ENCODE data around the gene COASY. TPM values are rescaled to one million over a fixed set of nuclear protein-coding genes. Genes with fewer than 3 reads are reported as not detected.

The COASY gene
- total RNA-seq, 4 donors from 2014 or later, result 16.8 to 25.8 (median 19.9) TPM

DNA sequence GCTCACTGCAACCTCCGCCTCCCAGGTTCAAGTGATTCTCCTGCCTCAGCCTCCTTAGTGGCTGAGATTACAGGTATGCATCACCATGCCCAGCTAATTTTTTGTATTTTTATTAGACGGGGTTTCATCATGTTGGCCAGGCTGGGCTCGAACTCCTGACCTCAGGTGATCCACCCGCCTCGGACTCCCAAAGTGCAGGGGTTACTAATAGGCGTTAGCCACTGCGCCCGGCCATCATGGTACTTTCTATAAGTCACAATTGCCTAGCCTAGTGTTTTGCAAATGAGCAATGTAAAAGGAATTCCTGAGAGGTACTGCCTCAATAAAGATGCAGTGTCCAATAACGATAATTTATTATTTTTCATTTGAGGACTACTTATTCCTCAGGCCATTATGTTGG, 29.5 kb downstream of the COASY start:
- no peak for ATAC-seq
- H3K4me1 ChIP-seq, result peaks cover 0 to 22% (median 3%) of the 10 kb centered on the region in 3 donors
- no peak overlapping the region for H3K27ac ChIP-seq
- WGBS, 2 donors (ENCODE audit: low coverage in 1 of 2), result 93 to 96% methylated on average over 6 to 9 of the region's 9 CpGs
- TF ChIP-seq, protein P1, sequence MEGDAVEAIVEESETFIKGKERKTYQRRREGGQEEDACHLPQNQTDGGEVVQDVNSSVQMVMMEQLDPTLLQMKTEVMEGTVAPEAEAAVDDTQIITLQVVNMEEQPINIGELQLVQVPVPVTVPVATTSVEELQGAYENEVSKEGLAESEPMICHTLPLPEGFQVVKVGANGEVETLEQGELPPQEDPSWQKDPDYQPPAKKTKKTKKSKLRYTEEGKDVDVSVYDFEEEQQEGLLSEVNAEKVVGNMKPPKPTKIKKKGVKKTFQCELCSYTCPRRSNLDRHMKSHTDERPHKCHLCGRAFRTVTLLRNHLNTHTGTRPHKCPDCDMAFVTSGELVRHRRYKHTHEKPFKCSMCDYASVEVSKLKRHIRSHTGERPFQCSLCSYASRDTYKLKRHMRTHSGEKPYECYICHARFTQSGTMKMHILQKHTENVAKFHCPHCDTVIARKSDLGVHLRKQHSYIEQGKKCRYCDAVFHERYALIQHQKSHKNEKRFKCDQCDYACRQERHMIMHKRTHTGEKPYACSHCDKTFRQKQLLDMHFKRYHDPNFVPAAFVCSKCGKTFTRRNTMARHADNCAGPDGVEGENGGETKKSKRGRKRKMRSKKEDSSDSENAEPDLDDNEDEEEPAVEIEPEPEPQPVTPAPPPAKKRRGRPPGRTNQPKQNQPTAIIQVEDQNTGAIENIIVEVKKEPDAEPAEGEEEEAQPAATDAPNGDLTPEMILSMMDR (IDR thresholded peaks at IDR 0.05), result no peak
- TF ChIP-seq EP300 (IDR thresholded peaks at IDR 0.05) (no peak), POLR2A (IDR thresholded peaks at IDR 0.05) (no peak), POLR2AphosphoS5 (IDR thresholded peaks at IDR 0.05) (no peak)
- no peaks in the 10 kb centered on the region for H3K27me3 ChIP-seq
- no peaks in the 10 kb centered on the region for H3K9me3 ChIP-seq
- peaks cover 0 to 74% of the 10 kb centered on the region in 2 donors for H3K36me3 ChIP-seq
- H3K4me3 ChIP-seq, result no peak overlapping the region

GRCh38 chr17:42596386-42596785, 34.4 kb downstream of the COASY start:
- no peak for ATAC-seq
- no peak for TF ChIP-seq EP300 (IDR thresholded peaks at IDR 0.05)
- TF ChIP-seq POLR2A (IDR thresholded peaks at IDR 0.05), result no peak
- TF ChIP-seq POLR2AphosphoS5 (IDR thresholded peaks at IDR 0.05), result no peak
- TF ChIP-seq, protein P1 (IDR thresholded peaks at IDR 0.05), result no peak
- no peaks in the 10 kb centered on the region for H3K9me3 ChIP-seq
- peaks cover 0 to 13% (median 7%) of the 10 kb centered on the region in 3 donors for H3K4me1 ChIP-seq
- peaks cover 0 to 31% of the 10 kb centered on the region in 2 donors for H3K36me3 ChIP-seq
- WGBS, 2 donors (ENCODE audit: low coverage in 1 of 2), result 78% methylated on average over 3 of the region's 3 CpGs
- no peaks in the 10 kb centered on the region for H3K27me3 ChIP-seq
- no peak overlapping the region for H3K4me3 ChIP-seq
- H3K27ac ChIP-seq, result no peak overlapping the region

- Histone ChIP-seq H3K4me3 (no peak overlapping the region), H3K4me1 (peaks cover 0 to 29% (median 7%) of the 10 kb centered on the region in 3 donors), H3K27me3 (no peaks in the 10 kb centered on the region), H3K36me3 (peaks cover 0 to 20% of the 10 kb centered on the region in 2 donors), H3K9me3 (no peaks in the 10 kb centered on the region), H3K27ac (no peak overlapping the region)
- no peak for ATAC-seq
- TF ChIP-seq, protein P1 (IDR thresholded peaks at IDR 0.05), result no peak
- TF ChIP-seq EP300 (IDR thresholded peaks at IDR 0.05) (no peak), POLR2AphosphoS5 (IDR thresholded peaks at IDR 0.05) (no peak), POLR2A (IDR thresholded peaks at IDR 0.05) (no peak)
- WGBS, 2 donors (ENCODE audit: low coverage in 1 of 2), result 17 to 43% methylated on average over 2 of the region's 2 CpGs
Measured at GRCh38 chr17:42598905-42599304, 37.0 kb downstream of the COASY start.

GRCh38 chr17:42603318-42603717, 41.4 kb downstream of the COASY start:
- Histone ChIP-seq H3K27ac (no peak overlapping the region), H3K9me3 (no peaks in the 10 kb centered on the region), H3K27me3 (no peaks in the 10 kb centered on the region), H3K4me3 (no peak overlapping the region), H3K4me1 (peaks cover 6 to 71% (median 23%) of the 10 kb centered on the region in 3 donors), H3K36me3 (peaks cover 0 to 7% of the 10 kb centered on the region in 2 donors)
- ATAC-seq, result no peak
- WGBS, 2 donors (ENCODE audit: low coverage in 1 of 2), result 80 to 90% methylated on average over 3 to 4 of the region's 7 CpGs
- TF ChIP-seq POLR2A (IDR thresholded peaks at IDR 0.05) (no peak), POLR2AphosphoS5 (IDR thresholded peaks at IDR 0.05) (no peak), EP300 (IDR thresholded peaks at IDR 0.05) (no peak)
- TF ChIP-seq, protein P1 (IDR thresholded peaks at IDR 0.05), result no peak

DNA sequence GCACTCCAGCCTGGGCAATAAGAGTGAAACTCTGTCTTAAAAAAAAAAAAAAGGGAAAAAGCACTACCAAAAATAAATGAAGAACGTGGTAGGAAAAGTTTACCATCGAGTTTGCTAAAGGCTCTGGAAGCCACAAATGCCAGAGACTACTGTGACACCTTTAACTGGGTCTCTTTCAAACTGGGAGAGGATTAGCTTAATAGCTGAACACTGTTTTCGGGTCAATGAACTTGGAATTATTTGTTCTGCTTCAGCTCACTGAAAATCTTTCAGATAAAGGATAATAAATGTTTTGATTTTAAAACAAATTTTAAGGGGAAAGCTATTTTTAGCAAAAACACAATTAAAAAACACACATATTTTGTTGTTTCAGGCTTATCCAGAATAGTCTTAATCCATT, 45.8 kb downstream of the COASY start:
- Histone ChIP-seq H3K27ac (peak overlapping the region in 1 of 4 donors; percentile 19), H3K9me3 (no peaks in the 10 kb centered on the region), H3K4me3 (peak overlapping the region; percentile 50 to 79), H3K4me1 (peaks cover 6 to 65% (median 16%) of the 10 kb centered on the region in 3 donors), H3K36me3 (peaks cover 0 to 15% of the 10 kb centered on the region in 2 donors), H3K27me3 (no peaks in the 10 kb centered on the region)
- no peak for TF ChIP-seq POLR2A (IDR thresholded peaks at IDR 0.05)
- TF ChIP-seq, protein P1 (IDR thresholded peaks at IDR 0.05), result no peak
- TF ChIP-seq POLR2AphosphoS5 (IDR thresholded peaks at IDR 0.05), result no peak
- no peak for TF ChIP-seq EP300 (IDR thresholded peaks at IDR 0.05)
- ATAC-seq, result no peak
- WGBS, 2 donors (ENCODE audit: low coverage in 1 of 2), result 18 to 19% methylated on average over 3 of the region's 3 CpGs
